ENCODE measurements around the gene ZNF558. TPM values are rescaled to one million over a fixed set of nuclear protein-coding genes. Genes with fewer than 3 reads are reported as not detected.

ZNF558 gene
- polyA plus RNA-seq, 1 experiment: 27.9 TPM

- no peak for TF ChIP-seq CTCF (IDR thresholded peaks at IDR 0.05; ENCODE audit: low read depth, low read length)
Measured at GRCh38 chr19:8840708-8841107, 8.6 kb upstream of the ZNF558 start.

GRCh38 chr19:8835877-8836276 is 3.8 kb upstream of the ZNF558 start:
- Histone ChIP-seq H3K9me3 (ENCODE audit: control insufficient read depth, insufficient read depth, low read length) (peaks cover 8% of the 10 kb centered on the region; the same call in 1 of the 2 replicates), H3K27ac (ENCODE audit: low read depth, low read length) (no peak overlapping the region), H3K27me3 (ENCODE audit: control insufficient read depth, insufficient read depth, low read length) (no peaks in the 10 kb centered on the region), H3K4me3 (ENCODE audit: low read depth, low read length) (no peak overlapping the region)
- no peak for TF ChIP-seq CTCF (IDR thresholded peaks at IDR 0.05; ENCODE audit: low read depth, low read length)
- ChIA-PET POLR2A (no interaction called here), CTCF (no interaction called here)
- DNase-seq (ENCODE audit: low read depth, low spot score): no peak

More at GRCh38 chr19:8840708-8841107, 8.6 kb upstream of the ZNF558 start:
- DNase-seq (ENCODE audit: low read depth, low spot score): no peak
- CTCF ChIA-PET: no interaction called here
- H3K9me3 ChIP-seq (ENCODE audit: control insufficient read depth, insufficient read depth, low read length): peaks cover 7% of the 10 kb centered on the region
- H3K27ac ChIP-seq (ENCODE audit: low read depth, low read length): no peak overlapping the region
- POLR2A ChIA-PET: no interaction called here
- no peak overlapping the region for H3K4me3 ChIP-seq (ENCODE audit: low read depth, low read length)
- H3K27me3 ChIP-seq (ENCODE audit: control insufficient read depth, insufficient read depth, low read length): no peaks in the 10 kb centered on the region

- no peak for DNase-seq (ENCODE audit: low read depth, low spot score)
- Histone ChIP-seq H3K4me3 (ENCODE audit: low read depth, low read length) (no peak overlapping the region), H3K27ac (ENCODE audit: low read depth, low read length) (no peak overlapping the region), H3K27me3 (ENCODE audit: control insufficient read depth, insufficient read depth, low read length) (no peaks in the 10 kb centered on the region), H3K9me3 (ENCODE audit: control insufficient read depth, insufficient read depth, low read length) (peaks cover 8% of the 10 kb centered on the region; the same call in 1 of the 2 replicates)
- no peak for TF ChIP-seq CTCF (IDR thresholded peaks at IDR 0.05; ENCODE audit: low read depth, low read length)
- POLR2A ChIA-PET: no interaction called here
- CTCF ChIA-PET: no interaction called here
Measured at GRCh38 chr19:8835446-8835845, 3.3 kb upstream of the ZNF558 start.

- CTCF ChIA-PET: interaction anchor here (1.2 to 1.4 kb wide), 2 partner anchors 15 to 190 kb away, joined by 4 read pairs; no protein-coding TSS in a partner anchor
- H3K27ac ChIP-seq (ENCODE audit: low read depth, low read length): peak overlapping the region; percentile 68
- DNase-seq (ENCODE audit: low read depth, low spot score): no peak
- POLR2A ChIA-PET: interaction anchor here (1.6 kb wide), 1 partner anchor 492 kb away, joined by 5 read pairs; no protein-coding TSS in a partner anchor
- TF ChIP-seq CTCF (IDR thresholded peaks at IDR 0.05; ENCODE audit: low read depth, low read length): no peak
- H3K27me3 ChIP-seq (ENCODE audit: control insufficient read depth, insufficient read depth, low read length): no peaks in the 10 kb centered on the region
- peak overlapping the region; percentile 77 for H3K4me3 ChIP-seq (ENCODE audit: low read depth, low read length)
- peaks cover 5% of the 10 kb centered on the region; the same call in 1 of the 2 replicates for H3K9me3 ChIP-seq (ENCODE audit: control insufficient read depth, insufficient read depth, low read length)
Measured at GRCh38 chr19:8831832-8832131, 322 bp downstream of the ZNF558 start.

- H3K27me3 ChIP-seq (ENCODE audit: control insufficient read depth, insufficient read depth, low read length): no peaks in the 10 kb centered on the region
- DNase-seq (ENCODE audit: low read depth, low spot score): no peak
- CTCF ChIA-PET: interaction anchor here (0.7 to 1.2 kb wide), 3 partner anchors 15 to 250 kb away, joined by 3 to 4 read pairs (median 4); no protein-coding TSS in a partner anchor
- peaks cover 5% of the 10 kb centered on the region; the same call in 1 of the 2 replicates for H3K9me3 ChIP-seq (ENCODE audit: control insufficient read depth, insufficient read depth, low read length)
- no peak overlapping the region for H3K27ac ChIP-seq (ENCODE audit: low read depth, low read length)
- H3K4me3 ChIP-seq (ENCODE audit: low read depth, low read length): peak overlapping the region; percentile 77
- POLR2A ChIA-PET: interaction anchor here (1.6 kb wide), 1 partner anchor 492 kb away, joined by 5 read pairs; no protein-coding TSS in a partner anchor
- TF ChIP-seq CTCF (IDR thresholded peaks at IDR 0.05; ENCODE audit: low read depth, low read length): no peak
Measured at GRCh38 chr19:8831373-8831772, 731 bp downstream of the ZNF558 start.
